AG08395 (cell line): Measurements from ENCODE around the gene APLNR.
A peak's percentile ranks its signal among the peaks of the same experiment; 100 is the strongest.
"Not testable (repeated sequence)": the region's sequence is repeated elsewhere in the genome, so short reads cannot be mapped to it uniquely, and the experiment has no call there.

Source experiments
- DNase-seq: peaks from one replicate; pipeline ENCODE4 v3.0.0; 2012; ENCODE audit warnings: mixed read lengths, low spot score

Gene APLNR

GRCh38 chr11:57237204-57237681 is at the start of gene APLNR:
APLNR (minus strand) TSS chr11:57237250; CDS start chr11:57237004, 246 bp downstream.
- DNase-seq, result no peak

DNA sequence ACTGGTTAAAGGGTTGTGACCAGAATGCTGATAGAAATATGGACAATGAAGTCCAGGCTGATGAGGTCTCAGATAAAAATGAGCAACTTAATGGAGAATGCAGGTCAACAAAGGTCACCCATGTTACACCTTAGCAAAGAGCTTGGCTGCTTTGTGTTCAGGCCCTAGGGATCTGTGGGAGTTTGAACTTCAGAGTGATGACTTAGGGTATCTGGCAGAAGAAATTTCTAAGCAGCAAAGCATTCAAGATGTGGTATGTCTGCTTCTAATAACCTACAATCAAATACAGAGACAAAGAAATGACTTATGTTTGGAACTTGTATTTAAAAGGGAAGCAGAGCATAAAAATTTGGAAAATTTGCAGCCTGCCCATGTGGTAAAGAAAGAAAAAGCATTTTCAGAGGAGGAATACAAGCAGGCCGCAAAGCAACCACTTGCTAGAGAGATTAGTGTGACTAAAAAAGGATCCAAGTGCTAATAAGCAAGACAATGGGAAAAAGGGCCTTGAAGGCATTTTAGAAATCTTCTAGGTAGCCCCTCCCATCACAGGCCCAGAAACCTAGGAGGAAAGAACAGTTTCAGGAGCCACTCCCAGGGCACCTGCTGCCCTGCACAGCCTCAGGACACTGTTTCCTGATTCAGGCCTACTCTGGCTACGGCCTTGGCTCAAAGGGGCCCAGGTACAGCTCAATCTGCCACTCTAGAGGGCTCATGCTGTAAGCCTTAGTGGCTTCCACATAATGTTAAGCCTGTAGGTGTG is 46.4 kb upstream of the APLNR start:
- no peak for DNase-seq

DNA sequence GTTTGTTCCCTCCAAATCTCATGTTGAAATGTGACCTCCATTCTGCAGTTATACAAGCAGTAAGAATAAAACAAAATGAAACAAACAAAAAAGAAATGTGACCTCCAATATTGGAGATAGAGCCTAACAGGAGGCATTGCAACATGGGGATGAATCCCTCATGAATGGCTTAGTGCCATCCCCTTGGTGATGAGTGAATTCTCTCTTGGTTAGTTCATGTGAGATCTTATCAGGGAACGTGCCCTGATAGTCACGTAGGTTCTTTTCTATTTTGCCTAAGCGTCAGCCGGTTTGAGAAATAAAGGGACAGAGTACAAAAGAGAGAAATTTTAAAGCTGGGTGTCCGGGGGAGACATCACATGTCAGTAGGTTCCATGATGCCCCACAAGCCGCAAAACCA is 44.5 kb upstream of the APLNR start:
- DNase-seq, result not testable (repeated sequence)

DNA sequence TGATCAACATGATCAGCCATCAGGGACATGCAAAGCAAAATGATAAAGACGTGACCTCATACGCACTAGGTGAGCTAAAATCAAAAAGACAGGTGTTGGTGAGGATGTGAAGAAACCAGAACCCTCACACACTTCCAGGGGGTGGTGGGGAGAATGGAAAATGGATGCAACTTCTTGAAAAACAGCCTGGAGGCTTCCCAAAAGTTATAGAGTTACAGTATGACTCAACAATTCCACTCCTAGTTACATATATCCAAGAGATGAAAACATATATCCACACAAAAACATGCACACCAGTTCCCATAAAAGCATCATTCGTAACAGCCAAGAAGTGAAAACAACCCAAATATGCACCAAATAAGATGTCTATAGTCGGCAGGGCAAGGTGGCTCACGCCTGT is 42.1 kb upstream of the APLNR start:
- DNase-seq, result no peak

DNA sequence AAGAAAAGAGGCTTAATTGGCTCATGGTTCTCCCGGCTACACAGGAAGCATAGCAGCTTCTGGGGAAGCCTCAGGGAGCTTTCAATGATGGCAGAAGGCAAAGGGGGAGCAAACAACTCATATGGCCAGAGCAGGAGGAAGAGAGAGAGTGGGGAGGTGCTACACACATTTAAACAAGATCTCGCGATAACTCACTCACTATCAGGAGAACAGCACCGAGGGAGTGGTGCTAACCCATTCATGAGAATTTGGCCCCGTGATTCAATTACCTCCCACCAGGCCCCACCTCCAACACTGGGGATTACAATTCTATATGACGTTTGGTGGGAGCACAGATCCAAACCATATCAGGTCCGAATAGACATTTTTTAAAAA is 41.7 kb upstream of the APLNR start:
- no peak for DNase-seq

DNA sequence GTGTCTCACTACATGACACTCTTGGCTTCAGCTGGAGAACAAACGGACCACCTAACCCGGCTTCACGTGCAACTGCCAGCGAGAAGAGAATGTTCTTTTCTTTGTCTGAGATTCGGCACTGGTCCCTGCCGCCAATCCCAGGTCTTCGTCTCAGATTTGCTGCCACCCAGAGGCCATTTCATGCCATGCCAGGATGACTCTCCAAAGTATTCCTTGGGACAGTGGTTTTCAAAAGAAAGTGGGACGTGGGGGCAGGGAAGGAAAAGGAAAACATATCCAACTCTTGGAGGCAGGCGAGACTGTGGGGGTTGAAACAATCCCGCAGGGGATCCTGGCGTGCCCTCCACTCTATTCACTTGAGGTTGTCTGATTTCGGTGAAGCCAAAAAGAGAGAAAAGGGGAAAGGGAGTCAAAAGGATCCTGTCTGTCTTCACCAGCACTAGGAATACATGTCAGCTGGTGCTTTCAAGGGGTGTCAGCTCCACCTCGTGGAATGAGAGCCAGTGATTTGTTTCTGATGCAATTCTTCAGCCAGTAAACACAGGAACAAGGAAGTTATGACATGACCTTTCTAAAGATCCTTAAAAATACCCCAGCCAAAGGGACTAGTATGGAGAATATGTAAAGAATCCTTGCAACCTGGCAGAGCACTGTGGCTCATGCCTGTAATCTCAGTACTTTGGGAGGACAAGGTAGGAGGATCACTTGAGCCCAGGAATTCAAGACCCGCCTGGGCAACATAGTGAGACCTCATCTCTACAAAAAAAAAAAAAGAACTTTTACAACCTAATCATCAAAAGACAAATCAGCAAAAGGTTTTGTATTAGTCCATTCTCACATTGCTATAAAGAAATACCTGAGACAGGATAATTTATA is 41.0 kb upstream of the APLNR start:
- DNase-seq, result peak; percentile 86

GRCh38 chr11:57276971-57277675 is 40.1 kb upstream of the APLNR start:
- no peak for DNase-seq

DNA sequence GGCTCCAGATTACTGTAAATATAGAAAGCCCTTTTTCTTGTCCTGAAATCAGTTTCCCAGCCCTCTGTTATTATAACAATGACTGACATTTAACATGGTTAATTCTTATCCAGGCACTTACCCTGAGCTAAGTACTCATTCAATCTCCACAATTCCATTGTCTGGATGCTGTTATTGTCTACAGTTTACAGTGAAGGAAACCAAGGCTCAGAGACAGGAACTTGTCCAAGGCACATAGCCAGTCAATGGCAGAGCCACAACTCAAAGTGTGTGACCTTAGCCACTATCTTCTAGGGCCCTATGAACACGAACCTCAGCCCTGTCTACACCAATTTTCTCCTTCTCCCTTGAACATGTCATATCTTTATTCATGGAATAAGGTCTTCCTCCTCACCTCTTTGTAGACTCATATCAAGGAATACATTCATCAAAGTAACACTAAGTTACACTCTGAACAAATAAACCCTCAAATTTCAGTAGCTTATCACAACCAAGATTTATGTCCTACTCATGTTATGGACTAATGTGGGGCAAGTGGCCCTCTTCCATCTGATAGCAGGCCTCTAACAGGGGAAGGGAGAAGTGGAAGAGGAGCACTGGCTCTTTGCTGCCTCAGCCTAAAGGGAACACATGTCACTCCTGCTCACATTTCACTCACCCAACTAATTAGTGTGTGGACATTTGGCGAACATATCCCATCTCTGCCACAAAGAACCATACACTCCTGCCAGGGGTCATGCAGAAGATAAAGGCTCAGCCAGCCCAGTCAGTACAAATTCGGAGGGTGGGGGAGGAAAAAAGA is 39.3 kb upstream of the APLNR start:
- DNase-seq, result no peak

GRCh38 chr11:57275582-57275981 is 38.5 kb upstream of the APLNR start:
- DNase-seq, result no peak

DNA sequence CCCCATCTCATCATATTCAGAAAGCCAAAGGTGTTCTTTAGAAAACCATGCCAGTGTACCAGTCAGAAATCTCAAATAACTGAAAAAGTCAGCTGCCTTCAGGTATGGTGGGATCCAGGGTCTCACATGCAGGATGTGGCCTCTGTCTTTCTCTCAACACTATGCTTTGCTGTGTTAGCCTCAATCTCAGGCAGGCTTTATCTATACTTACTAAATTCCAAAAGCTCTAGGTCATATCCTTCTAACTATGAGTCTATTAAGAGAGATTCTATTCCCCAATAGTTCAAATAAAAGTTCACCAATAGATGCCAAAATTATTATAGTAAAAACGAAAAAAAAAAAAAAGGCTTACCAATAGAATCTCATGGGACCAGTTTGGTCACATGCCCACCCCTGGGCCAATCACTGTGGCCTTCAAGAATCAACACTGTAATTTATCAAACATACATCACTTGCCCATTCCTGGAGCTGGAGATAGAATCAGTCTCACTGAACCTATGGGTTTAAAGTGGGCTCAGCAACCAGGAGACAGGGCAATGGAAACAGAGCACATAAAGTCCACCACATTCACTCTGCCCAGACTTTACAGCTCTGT is 38.0 kb upstream of the APLNR start:
- DNase-seq, result no peak

- DNase-seq, result no peak
These were observed 36.5 kb upstream of the APLNR start for GRCh38 chr11:57273448-57274058.

GRCh38 chr11:57269571-57270021 is 32.5 kb upstream of the APLNR start:
- DNase-seq, result no peak

DNA sequence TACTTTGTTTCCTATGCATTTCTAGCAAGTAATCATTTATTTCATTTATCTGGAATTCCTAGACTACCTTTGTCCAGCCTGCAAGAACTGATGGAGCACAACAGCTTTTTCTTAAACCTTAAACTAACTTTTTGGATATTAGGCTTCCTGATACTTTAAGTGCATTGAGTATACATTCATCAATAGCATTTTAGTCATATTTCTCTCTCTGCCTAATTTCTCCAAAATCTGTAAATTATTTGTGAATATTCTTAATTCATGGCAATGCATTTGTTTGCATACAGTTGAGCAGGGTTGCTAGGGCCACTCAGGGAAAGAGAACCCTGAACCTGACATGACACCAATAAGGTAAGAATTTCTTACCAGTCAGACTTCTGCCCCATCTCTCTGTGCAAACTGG is 29.1 kb upstream of the APLNR start:
- DNase-seq, result no peak

GRCh38 chr11:57263351-57263750 is 26.3 kb upstream of the APLNR start:
- no peak for DNase-seq

- no peak for DNase-seq
These were observed 25.1 kb upstream of the APLNR start for GRCh38 chr11:57262157-57262556.

- no peak for DNase-seq
These were observed 24.1 kb upstream of the APLNR start for GRCh38 chr11:57260937-57261783.

DNA sequence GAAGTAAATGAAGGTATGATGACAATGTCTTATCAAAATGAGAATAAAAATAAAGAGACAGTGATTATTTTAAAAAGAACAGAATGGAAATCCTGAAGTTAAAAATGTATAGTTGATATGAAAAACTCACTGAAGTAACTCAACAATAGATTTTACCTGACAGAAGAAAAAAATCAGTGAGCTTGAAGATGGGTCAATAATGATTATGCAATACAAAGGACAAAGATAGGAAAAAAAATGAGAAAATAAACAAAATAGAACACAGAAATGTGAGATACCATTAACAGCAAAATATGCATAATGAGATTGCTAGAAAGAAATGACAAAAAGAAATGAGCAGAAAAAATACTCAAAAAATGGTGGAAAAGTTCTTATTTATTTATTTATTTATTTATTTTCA is 19.1 kb upstream of the APLNR start:
- no peak for DNase-seq

- DNase-seq, result no peak
These were observed 18.6 kb upstream of the APLNR start for GRCh38 chr11:57255618-57256017.

DNA sequence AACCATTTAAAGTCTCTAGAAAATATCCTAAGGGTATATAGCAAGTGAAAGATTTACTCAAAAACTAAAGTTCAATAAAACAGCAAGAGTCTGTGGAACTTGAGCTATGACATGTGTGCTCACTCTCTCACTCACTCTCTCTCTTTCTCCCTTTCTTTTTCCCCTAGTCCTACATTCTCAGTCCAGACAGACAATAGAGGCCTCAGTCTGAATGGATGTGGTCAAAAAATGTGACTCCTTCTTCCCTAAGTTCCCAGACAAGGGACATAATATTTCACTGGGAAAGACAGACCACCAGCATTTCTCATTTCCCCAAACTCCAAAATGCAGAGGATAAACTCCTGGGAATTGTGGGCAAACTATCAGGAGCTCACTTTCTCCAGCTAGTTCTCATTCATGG is 17.6 kb upstream of the APLNR start:
- DNase-seq, result no peak
